HepG2 (cell line): ENCODE results near the gene CPEB4. TPM values are rescaled to one million over a fixed set of nuclear protein-coding genes. Genes with fewer than 3 reads are reported as not detected.
A peak's percentile ranks its signal among the peaks of the same experiment; 100 is the strongest.

Experiments
- BRCA1 ChIP-seq: sonication (generic); formaldehyde crosslinking; IDR thresholded peaks from 2 replicates; pipeline ENCODE4 v1.4.0; 2020; ENCODE audit warnings: missing genetic modification reagents
- EED ChIP-seq: sonication (generic); formaldehyde crosslinking; IDR thresholded peaks from 2 replicates; pipeline ENCODE4 v1.5.0; 2020; ENCODE audit warnings: mild to moderate bottlenecking, missing genetic modification reagents
- ETS1 ChIP-seq: sonication (generic); formaldehyde crosslinking; IDR thresholded peaks from 2 replicates; pipeline ENCODE4 v1.4.0; 2020; ENCODE audit warnings: missing genetic modification reagents
- EZH2 ChIP-seq: conservative IDR thresholded peaks from 2 replicates; pipeline ENCODE4 v1.6.1; 2012; ENCODE audit warnings: mild to moderate bottlenecking, low read depth, low read length, moderate library complexity
- FOXA1 ChIP-seq, 2 experiments: fragments of 450-650 bp in 1 of 2; sonication (generic) in 1 of 2; formaldehyde crosslinking in 1 of 2; IDR thresholded peaks; 2 replicates each; pipeline versions ENCODE4 v1.4.0 to v1.6.1; 2016 to 2020; ENCODE audit warnings: missing genetic modification reagents in 1 of 2
- GATAD2A ChIP-seq: IDR thresholded peaks from 2 replicates; pipeline ENCODE4 v1.6.1; 2016
- GRHL1 ChIP-seq: sonication (generic); formaldehyde crosslinking; conservative IDR thresholded peaks from 2 replicates; pipeline ENCODE4 v1.8.0; 2022; ENCODE audit warnings: missing genetic modification reagents
- HDAC1 ChIP-seq: sonication (generic); formaldehyde crosslinking; IDR thresholded peaks from 2 replicates; pipeline ENCODE4 v1.5.1; 2020; ENCODE audit warnings: mild to moderate bottlenecking, missing genetic modification reagents
- HDAC2 ChIP-seq: sonication (generic); formaldehyde crosslinking; IDR thresholded peaks from 2 replicates; pipeline ENCODE4 v1.4.0; 2020; ENCODE audit warnings: missing genetic modification reagents
- JDP2 ChIP-seq: sonication (generic); formaldehyde crosslinking; IDR thresholded peaks from 2 replicates; pipeline ENCODE4 v1.8.1; 2022; ENCODE audit warnings: missing genetic modification reagents, borderline replicate concordance
- PTBP1 ChIP-seq: fragments of 200-400 bp; formaldehyde crosslinking; IDR thresholded peaks from 2 replicates; pipeline ENCODE4 v1.6.1; 2018; ENCODE audit warnings: low read length, low read depth; ENCODE audit not compliant: poor library complexity, severe bottlenecking
- SKI ChIP-seq: fragments of 450-650 bp; IDR thresholded peaks from one replicate; pipeline ENCODE4 v1.6.1; 2018; ENCODE audit warnings: mild to moderate bottlenecking; ENCODE audit not compliant: partially characterized antibody
- TMF1 ChIP-seq: sonication (generic); formaldehyde crosslinking; IDR thresholded peaks from 2 replicates; pipeline ENCODE4 v1.8.1; 2022; ENCODE audit warnings: low read depth, missing genetic modification reagents
- YY1 ChIP-seq: IDR thresholded peaks from 2 replicates; pipeline ENCODE4 v1.6.1; 2011; ENCODE audit warnings: low read length, low read depth, moderate library complexity, mild to moderate bottlenecking; ENCODE audit not compliant: insufficient read depth, insufficient replicate concordance
- ZFP41 ChIP-seq: sonication (generic); formaldehyde crosslinking; IDR thresholded peaks from 2 replicates; pipeline ENCODE4 v1.4.0; 2020; ENCODE audit warnings: mild to moderate bottlenecking, missing genetic modification reagents, borderline replicate concordance
- ZFP91 ChIP-seq: sonication (generic); formaldehyde crosslinking; IDR thresholded peaks from 2 replicates; pipeline ENCODE4 v1.9.0; 2022; ENCODE audit warnings: missing genetic modification reagents, mild to moderate bottlenecking, borderline replicate concordance
- ZNF253 ChIP-seq: sonication (generic); formaldehyde crosslinking; IDR thresholded peaks from 2 replicates; pipeline ENCODE4 v1.8.0; 2022; ENCODE audit warnings: mild to moderate bottlenecking, missing genetic modification reagents, borderline replicate concordance
- ZNF33A ChIP-seq: sonication (generic); formaldehyde crosslinking; IDR thresholded peaks from 2 replicates; pipeline ENCODE4 v1.5.1; 2020; ENCODE audit warnings: missing genetic modification reagents, mild to moderate bottlenecking, moderate library complexity, borderline replicate concordance
- ZNF562 ChIP-seq: sonication (generic); formaldehyde crosslinking; IDR thresholded peaks from 2 replicates; pipeline ENCODE4 v1.8.0; 2022; ENCODE audit warnings: missing genetic modification reagents, borderline replicate concordance
- ZNF691 ChIP-seq: sonication (generic); formaldehyde crosslinking; IDR thresholded peaks from 2 replicates; pipeline ENCODE4 v1.4.0; 2020; ENCODE audit warnings: missing genetic modification reagents, low read depth, mild to moderate bottlenecking, borderline replicate concordance
- ZNF704 ChIP-seq: sonication (generic); formaldehyde crosslinking; IDR thresholded peaks from 2 replicates; pipeline ENCODE4 v1.8.1; 2023; ENCODE audit warnings: mild to moderate bottlenecking, inconsistent platforms, moderate library complexity, missing genetic modification reagents, borderline replicate concordance
- polyA plus RNA-seq, 8 experiments: library from polyadenylated mRNA; depleted of rRNA in 3 of 8; stranded (reverse) in 7 of 8; unstranded in 1 of 8; fragments of >200 nt; fragmentation: Illumina TruSeq in 4 of 8; extraction: Trizol in 4 of 8; gene quantifications; 2 replicates each; pipeline versions ENCODE4 v1.2.1 to v1.2.3, GENCODE V29; 2011 to 2016; ENCODE audit warnings: low read depth in 4 of 8, missing spikeins in 1 of 8, mixed read lengths in 1 of 8; ENCODE audit not compliant: insufficient read depth in 1 of 8
- total RNA-seq, 5 experiments: library from RNA; depleted of rRNA; stranded (reverse); fragments of >200 nt; fragmentation: Illumina TruSeq; extraction: Trizol; gene quantifications; 2 replicates each; pipeline ENCODE4 v1.2.3, GENCODE V29; 2016; ENCODE audit warnings: low read depth in 1 of 5

Gene CPEB4
- total and polyA plus RNA-seq, 2 of the 13 experiments (the other 11 are each of a cell fraction or from before 2014, with no cell fraction given): 7.7 to 26.7 TPM

- TF ChIP-seq ETS1 (no peak), TMF1 (no peak), FOXA1 (IDR thresholded peaks at IDR 0.05) (no peak), FOXA1 (CRISPR knock-in tag; IDR thresholded peaks at IDR 0.05) (no peak), EZH2 (no peak), JDP2 (CRISPR knock-in tag) (no peak), HDAC2 (CRISPR knock-in tag) (peak; percentile 46; the same call in 1 of the 2 replicates), ZNF253 (CRISPR knock-in tag) (no peak), EED (CRISPR knock-in tag) (no peak), GRHL1 (CRISPR knock-in tag) (no peak), ZNF562 (CRISPR knock-in tag) (no peak), ZNF33A (no peak), HDAC1 (CRISPR knock-in tag) (0 out of 2 replicates have a peak, but pooled peaks have one; percentile 14), GATAD2A (CRISPR knock-in tag) (peak; percentile 62), ZNF691 (no peak), YY1 (no peak), SKI (no peak), ZNF704 (no peak), ZFP91 (peak; percentile 98), ZFP41 (CRISPR knock-in tag) (no peak), BRCA1 (CRISPR knock-in tag) (no peak), PTBP1 (no peak)
Observed at GRCh38 chr5:173972925-173973615, 84.9 kb downstream of the CPEB4 start (continued).
